GM10266 (cell line): ENCODE measurements around the gene ATP2B1.

ENCODE experiments used
- DNase-seq: peaks from one replicate; pipeline ENCODE4 v3.0.0; 2012; ENCODE audit errors: extremely low spot score
- TF ChIP-seq, protein P1 (sequence below): IDR thresholded peaks from 2 replicates; pipeline ENCODE4 v1.5.1; 2012; ENCODE audit warnings: mild to moderate bottlenecking, low read depth; ENCODE audit not compliant: control insufficient read depth, insufficient read depth; ENCODE audit errors: missing control alignments

Gene ATP2B1

DNA sequence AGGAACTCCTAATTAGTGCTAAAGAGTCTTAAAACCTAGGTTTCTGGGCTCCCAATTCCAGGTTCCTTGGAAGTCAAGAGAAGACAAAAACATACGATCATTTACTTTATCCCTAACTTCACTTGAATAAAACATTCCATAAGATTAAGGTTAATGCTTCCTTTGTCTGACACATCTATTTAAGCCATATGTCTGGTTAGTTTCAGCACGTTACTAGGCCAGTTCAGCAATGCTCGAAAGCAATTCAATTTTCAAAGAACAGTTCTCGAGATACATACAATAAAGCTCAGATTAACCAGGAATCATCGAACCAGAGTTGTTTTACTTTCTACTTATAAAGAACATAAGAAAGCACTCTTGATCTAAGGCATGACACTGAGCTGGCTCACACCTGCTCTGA, 114.8 kb downstream of the ATP2B1 start:
- DNase-seq = no peak
- TF ChIP-seq, protein P1, sequence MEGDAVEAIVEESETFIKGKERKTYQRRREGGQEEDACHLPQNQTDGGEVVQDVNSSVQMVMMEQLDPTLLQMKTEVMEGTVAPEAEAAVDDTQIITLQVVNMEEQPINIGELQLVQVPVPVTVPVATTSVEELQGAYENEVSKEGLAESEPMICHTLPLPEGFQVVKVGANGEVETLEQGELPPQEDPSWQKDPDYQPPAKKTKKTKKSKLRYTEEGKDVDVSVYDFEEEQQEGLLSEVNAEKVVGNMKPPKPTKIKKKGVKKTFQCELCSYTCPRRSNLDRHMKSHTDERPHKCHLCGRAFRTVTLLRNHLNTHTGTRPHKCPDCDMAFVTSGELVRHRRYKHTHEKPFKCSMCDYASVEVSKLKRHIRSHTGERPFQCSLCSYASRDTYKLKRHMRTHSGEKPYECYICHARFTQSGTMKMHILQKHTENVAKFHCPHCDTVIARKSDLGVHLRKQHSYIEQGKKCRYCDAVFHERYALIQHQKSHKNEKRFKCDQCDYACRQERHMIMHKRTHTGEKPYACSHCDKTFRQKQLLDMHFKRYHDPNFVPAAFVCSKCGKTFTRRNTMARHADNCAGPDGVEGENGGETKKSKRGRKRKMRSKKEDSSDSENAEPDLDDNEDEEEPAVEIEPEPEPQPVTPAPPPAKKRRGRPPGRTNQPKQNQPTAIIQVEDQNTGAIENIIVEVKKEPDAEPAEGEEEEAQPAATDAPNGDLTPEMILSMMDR = no peak

GRCh38 chr12:89593233-89593632, 115.4 kb downstream of the ATP2B1 start:
- no peak for DNase-seq
- TF ChIP-seq, protein P1 = no peak

GRCh38 chr12:89589753-89590152, 118.9 kb downstream of the ATP2B1 start:
- no peak for DNase-seq

DNA sequence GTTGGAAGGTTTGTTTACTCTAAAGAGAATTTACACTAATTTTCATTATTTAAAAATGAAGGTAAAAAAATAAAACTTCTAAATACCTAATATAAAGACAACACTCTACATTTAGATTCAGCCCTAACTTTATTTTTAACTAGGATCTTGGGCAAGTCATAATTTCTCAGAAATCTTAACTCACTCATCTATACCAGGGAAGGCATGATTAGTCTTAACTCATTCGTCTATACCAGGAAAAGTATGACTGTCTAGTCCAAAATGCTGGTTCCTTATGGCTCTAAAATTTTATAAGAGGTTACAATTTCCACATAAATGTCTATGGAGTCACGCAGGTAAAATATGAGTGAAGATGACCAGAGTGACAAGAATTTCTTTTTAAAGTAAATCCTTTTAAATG, 130.1 kb downstream of the ATP2B1 start:
- DNase-seq = no peak
- TF ChIP-seq, protein P1 = no peak

More at GRCh38 chr12:89589753-89590152, 118.9 kb downstream of the ATP2B1 start:
- TF ChIP-seq, protein P1 = no peak

DNA sequence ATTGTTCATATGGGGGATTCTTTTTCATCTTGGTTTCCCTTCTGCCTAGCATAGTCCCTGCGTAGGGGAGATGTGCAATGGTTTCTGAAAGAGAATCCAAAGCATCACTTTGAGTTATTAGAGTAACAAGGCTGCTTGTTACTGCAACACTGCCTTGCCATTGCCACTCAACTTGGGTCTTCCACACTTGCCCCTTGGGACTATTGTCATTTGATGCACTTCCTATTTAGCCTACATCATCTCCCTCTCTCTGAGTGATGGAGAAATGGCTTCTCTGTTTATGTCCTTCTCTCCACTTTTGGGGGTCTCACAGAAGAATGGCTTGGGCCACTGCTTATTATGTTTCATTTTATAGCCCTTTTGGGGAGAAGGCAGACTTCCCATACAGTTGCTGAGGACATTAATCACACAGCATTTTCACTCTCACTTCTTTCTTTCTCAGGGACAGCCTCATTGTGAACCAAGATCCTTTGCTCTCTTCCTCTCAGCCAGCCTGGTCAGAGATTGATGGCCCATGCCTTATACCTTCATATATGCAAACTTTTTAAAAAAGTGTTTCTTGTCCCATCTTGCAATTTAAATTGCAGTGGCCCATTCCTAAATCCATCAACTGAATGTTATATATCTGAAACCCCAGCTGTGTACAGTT, 131.9 kb downstream of the ATP2B1 start:
- TF ChIP-seq, protein P1 = no peak
- DNase-seq = no peak

DNA sequence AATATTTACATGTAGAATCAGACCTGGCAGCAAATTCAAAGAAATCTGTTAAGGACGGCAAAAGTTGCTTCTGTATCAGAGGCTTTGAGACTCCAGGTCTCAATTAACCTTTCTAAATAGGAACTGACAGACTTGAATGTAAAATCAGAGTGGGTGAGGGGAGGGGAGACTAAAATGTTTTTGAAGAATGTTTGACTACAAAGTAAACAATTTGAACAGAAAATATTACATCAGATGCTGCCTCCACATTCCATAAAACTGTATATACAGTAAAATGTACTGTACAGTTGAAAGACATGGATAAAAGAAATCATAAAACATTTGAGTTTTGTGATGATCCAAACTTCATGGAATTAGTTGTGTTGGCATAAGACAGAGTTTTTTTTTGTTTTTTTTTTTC, 133.3 kb downstream of the ATP2B1 start:
- TF ChIP-seq, protein P1 = no peak
- DNase-seq = no peak

GRCh38 chr12:89574736-89575208, 133.9 kb downstream of the ATP2B1 start:
- DNase-seq = no peak
- TF ChIP-seq, protein P1 = no peak
